HEK293 (cell line): ENCODE measurements around the gene NPDC1.
A peak's percentile ranks its signal among the peaks of the same experiment; 100 is the strongest.

Experiments
- CTCF ChIA-PET: fragments of 350-600 bp; formaldehyde crosslinking; extraction: SDS; loops from one replicate; lab custom pipeline; 2021; ENCODE audit warnings: antibody characterized with exemption; lab: Yijun Ruan, JAX
- POLR2A ChIA-PET: fragments of 300-600 bp; formaldehyde crosslinking; extraction: SDS; loops from one replicate; lab custom pipeline; 2020; ENCODE audit warnings: antibody characterized with exemption, inconsistent platforms; lab: Yijun Ruan, JAX
- H3K27ac ChIP-seq: fragments of 200-500 bp; sonication (Bioruptor generic); 2 replicates; pipeline ENCODE4 v1.5.1; 2014; ENCODE audit warnings: low read depth, low read length, control low read depth, inconsistent platforms; ENCODE audit errors: extremely low read depth
- H3K36me3 ChIP-seq, 2 experiments: fragments of 200-500 bp in 1 of 2; sonication (Bioruptor generic) in 1 of 2; 1 replicate in 1 of 2; 2 replicates in 1 of 2; pipeline ENCODE4 v1.5.1; 2014 to 2017; ENCODE audit warnings: inconsistent platforms in 2 of 2, low read length in 2 of 2; ENCODE audit not compliant: control insufficient read depth in 2 of 2, insufficient read depth in 1 of 2
- H3K4me1 ChIP-seq: fragments of 200-500 bp; sonication (Bioruptor generic); 2 replicates; pipeline ENCODE4 v1.5.1; 2014; ENCODE audit warnings: mild to moderate bottlenecking, low read length, inconsistent platforms; ENCODE audit not compliant: control insufficient read depth, insufficient read depth
- H3K4me3 ChIP-seq: 2 replicates; pipeline ENCODE4 v1.5.1; 2011; ENCODE audit warnings: low read depth, mild to moderate bottlenecking, control low read depth, low read length, moderate library complexity
- H3K9me3 ChIP-seq: fragments of 200-500 bp; sonication (Bioruptor generic); 2 replicates; pipeline ENCODE4 v1.5.1; 2014; ENCODE audit warnings: low read depth, low read length, inconsistent platforms; ENCODE audit not compliant: control insufficient read depth, insufficient read depth
- EGR2 ChIP-seq: fragments of 450-650 bp; formaldehyde crosslinking; IDR thresholded peaks from 2 replicates; pipeline ENCODE4 v1.5.1; 2016; ENCODE audit warnings: low read depth, missing biosample characterization, missing genetic modification characterization
- GLIS2 ChIP-seq: fragments of 450-650 bp; formaldehyde crosslinking; IDR thresholded peaks from 2 replicates; pipeline ENCODE4 v1.5.1; 2016; ENCODE audit warnings: missing biosample characterization, missing genetic modification characterization
- SCRT2 ChIP-seq: fragments of 450-650 bp; formaldehyde crosslinking; IDR thresholded peaks from 2 replicates; pipeline ENCODE4 v1.5.1; 2016; ENCODE audit warnings: missing biosample characterization, missing genetic modification characterization
- SP2 ChIP-seq: fragments of 450-650 bp; formaldehyde crosslinking; IDR thresholded peaks from 2 replicates; pipeline ENCODE4 v1.5.1; 2016; ENCODE audit warnings: missing biosample characterization, missing genetic modification characterization
- ZFHX2 ChIP-seq: fragments of 450-650 bp; formaldehyde crosslinking; conservative IDR thresholded peaks from 2 replicates; pipeline ENCODE4 v1.5.1; 2016; ENCODE audit warnings: missing biosample characterization, missing genetic modification characterization
- ZFP37 ChIP-seq: fragments of 450-650 bp; formaldehyde crosslinking; IDR thresholded peaks from 2 replicates; pipeline ENCODE4 v1.5.1; 2016; ENCODE audit warnings: missing biosample characterization, missing genetic modification characterization
- ZFP69B ChIP-seq: fragments of 450-650 bp; formaldehyde crosslinking; IDR thresholded peaks from 2 replicates; pipeline ENCODE4 v1.5.1; 2016; ENCODE audit warnings: missing biosample characterization, missing genetic modification characterization
- ZIC2 ChIP-seq: fragments of 450-650 bp; formaldehyde crosslinking; IDR thresholded peaks from 2 replicates; pipeline ENCODE4 v1.5.1; 2016; ENCODE audit warnings: missing biosample characterization, missing genetic modification characterization
- ZNF2 ChIP-seq: fragments of 450-650 bp; formaldehyde crosslinking; IDR thresholded peaks from 2 replicates; pipeline ENCODE4 v1.5.1; 2016; ENCODE audit warnings: missing biosample characterization, missing genetic modification characterization
- ZNF292 ChIP-seq: fragments of 450-650 bp; formaldehyde crosslinking; IDR thresholded peaks from 2 replicates; pipeline ENCODE4 v1.5.1; 2016; ENCODE audit warnings: low read depth, missing biosample characterization, missing genetic modification characterization, borderline replicate concordance
- ZNF521 ChIP-seq: fragments of 450-650 bp; formaldehyde crosslinking; IDR thresholded peaks from 2 replicates; pipeline ENCODE4 v1.5.1; 2017; ENCODE audit warnings: missing biosample characterization, mild to moderate bottlenecking, missing genetic modification characterization
- ZNF549 ChIP-seq: fragments of 450-650 bp; IDR thresholded peaks from 2 replicates; pipeline ENCODE4 v1.5.1; 2018; ENCODE audit warnings: missing biosample characterization, missing genetic modification characterization, mild to moderate bottlenecking, inconsistent platforms, moderate library complexity
- ZNF600 ChIP-seq: fragments of 450-650 bp; formaldehyde crosslinking; IDR thresholded peaks from 2 replicates; pipeline ENCODE4 v1.5.1; 2016; ENCODE audit warnings: missing biosample characterization, missing genetic modification characterization
- ZNF610 ChIP-seq: fragments of 450-650 bp; formaldehyde crosslinking; IDR thresholded peaks from 2 replicates; pipeline ENCODE4 v1.5.1; 2016; ENCODE audit warnings: missing biosample characterization, missing genetic modification characterization, borderline replicate concordance
- ZNF843 ChIP-seq: fragments of 450-650 bp; formaldehyde crosslinking; IDR thresholded peaks from 2 replicates; pipeline ENCODE4 v1.5.1; 2016; ENCODE audit warnings: missing biosample characterization, missing genetic modification characterization
- TF ChIP-seq, protein P1 (sequence below): fragments of 450-650 bp; formaldehyde crosslinking; IDR thresholded peaks from 2 replicates; pipeline ENCODE4 v1.5.1; 2017; ENCODE audit warnings: missing biosample characterization, missing genetic modification characterization
- TF ChIP-seq, protein P2 (sequence below): fragments of 450-650 bp; formaldehyde crosslinking; IDR thresholded peaks from 2 replicates; pipeline ENCODE4 v1.5.1; 2016; ENCODE audit warnings: missing biosample characterization, missing genetic modification characterization
- TF ChIP-seq, protein P3 (sequence below): fragments of 450-650 bp; formaldehyde crosslinking; optimal IDR thresholded peaks from 2 replicates; pipeline ENCODE3; 2016; ENCODE audit warnings: missing biosample characterization, mild to moderate bottlenecking, missing genetic modification characterization
- TF ChIP-seq, protein P4 (sequence below): fragments of 450-650 bp; formaldehyde crosslinking; IDR thresholded peaks from 2 replicates; pipeline ENCODE4 v1.5.1; 2017; ENCODE audit warnings: missing biosample characterization, missing genetic modification characterization

Gene NPDC1

DNA sequence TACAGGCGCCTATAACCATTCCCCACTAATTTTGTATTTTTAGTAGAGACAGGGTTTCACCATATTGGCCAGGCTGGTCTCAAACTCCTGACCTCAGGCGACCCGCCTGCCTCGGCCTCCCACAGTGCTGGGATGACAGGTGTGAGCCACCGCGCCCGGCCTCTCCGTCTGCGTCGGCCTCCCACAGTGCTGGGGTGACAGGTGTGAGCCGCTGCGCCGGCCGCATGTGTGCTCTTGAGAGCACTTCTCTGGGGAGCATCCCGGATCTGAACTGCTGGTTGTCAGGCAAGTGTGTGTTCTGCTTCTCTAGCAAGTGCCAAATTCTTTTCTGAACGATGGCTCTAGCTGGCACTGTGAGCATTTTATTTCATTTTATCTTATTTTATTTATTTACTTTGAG lies 11.6 kb upstream of the NPDC1 start (continued):
- peak; percentile 78 for TF ChIP-seq ZNF2 (tag by site-specific recombination)

DNA sequence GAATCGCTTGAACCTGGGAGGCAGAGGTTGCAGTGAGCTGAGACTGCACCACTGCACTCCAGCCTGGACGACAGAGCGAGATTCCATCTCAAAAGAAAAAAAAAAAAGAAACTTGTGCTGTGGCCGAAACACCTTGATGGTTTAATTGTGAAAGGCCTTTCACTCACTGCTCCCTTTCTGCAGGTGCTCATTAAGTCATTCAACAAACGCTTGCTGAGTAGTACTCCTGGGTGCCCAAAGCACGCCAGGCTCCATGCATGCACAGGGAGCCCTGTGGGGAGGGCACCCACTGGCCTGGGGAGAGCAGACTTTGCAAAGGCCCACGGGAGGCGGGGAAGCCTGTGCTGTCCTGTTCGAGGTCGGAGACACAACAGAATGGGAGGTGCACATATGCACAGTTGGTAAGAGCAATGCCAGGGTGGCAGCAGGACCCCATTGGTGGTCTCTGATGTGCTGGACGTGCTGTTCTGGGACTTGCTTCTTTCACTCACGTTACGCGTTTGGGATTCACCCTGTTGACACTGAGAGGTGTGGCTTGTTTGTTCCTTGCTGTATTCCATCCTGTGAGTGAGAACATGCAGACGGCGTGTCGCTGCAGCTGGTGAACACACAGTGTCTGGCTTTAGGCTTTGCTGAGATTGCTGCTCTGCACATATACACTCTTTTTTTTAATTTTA lies 10.9 kb upstream of the NPDC1 start:
- ChIA-PET POLR2A (interaction anchor here (0.9 to 1.8 kb wide), 3 partner anchors 10 to 144 kb away, joined by 3 to 6 read pairs (median 5); partner anchors contain the start of genes MAN1B1 and TPRN), CTCF (interaction anchor here (0.6 to 10.1 kb wide), 5 partner anchors 9 to 299 kb away, joined by 3 to 166 read pairs (median 12); partner anchors contain the start of genes NPDC1 and SAPCD2)
- no peak for TF ChIP-seq ZNF610
- TF ChIP-seq, protein P1, sequence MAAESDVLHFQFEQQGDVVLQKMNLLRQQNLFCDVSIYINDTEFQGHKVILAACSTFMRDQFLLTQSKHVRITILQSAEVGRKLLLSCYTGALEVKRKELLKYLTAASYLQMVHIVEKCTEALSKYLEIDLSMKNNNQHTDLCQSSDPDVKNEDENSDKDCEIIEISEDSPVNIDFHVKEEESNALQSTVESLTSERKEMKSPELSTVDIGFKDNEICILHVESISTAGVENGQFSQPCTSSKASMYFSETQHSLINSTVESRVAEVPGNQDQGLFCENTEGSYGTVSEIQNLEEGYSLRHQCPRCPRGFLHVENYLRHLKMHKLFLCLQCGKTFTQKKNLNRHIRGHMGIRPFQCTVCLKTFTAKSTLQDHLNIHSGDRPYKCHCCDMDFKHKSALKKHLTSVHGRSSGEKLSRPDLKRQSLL (tag by site-specific recombination) = no peak
- peak; percentile 79 for TF ChIP-seq ZNF600
- no peak for TF ChIP-seq ZNF521 (tag by site-specific recombination)
- TF ChIP-seq, protein P2, sequence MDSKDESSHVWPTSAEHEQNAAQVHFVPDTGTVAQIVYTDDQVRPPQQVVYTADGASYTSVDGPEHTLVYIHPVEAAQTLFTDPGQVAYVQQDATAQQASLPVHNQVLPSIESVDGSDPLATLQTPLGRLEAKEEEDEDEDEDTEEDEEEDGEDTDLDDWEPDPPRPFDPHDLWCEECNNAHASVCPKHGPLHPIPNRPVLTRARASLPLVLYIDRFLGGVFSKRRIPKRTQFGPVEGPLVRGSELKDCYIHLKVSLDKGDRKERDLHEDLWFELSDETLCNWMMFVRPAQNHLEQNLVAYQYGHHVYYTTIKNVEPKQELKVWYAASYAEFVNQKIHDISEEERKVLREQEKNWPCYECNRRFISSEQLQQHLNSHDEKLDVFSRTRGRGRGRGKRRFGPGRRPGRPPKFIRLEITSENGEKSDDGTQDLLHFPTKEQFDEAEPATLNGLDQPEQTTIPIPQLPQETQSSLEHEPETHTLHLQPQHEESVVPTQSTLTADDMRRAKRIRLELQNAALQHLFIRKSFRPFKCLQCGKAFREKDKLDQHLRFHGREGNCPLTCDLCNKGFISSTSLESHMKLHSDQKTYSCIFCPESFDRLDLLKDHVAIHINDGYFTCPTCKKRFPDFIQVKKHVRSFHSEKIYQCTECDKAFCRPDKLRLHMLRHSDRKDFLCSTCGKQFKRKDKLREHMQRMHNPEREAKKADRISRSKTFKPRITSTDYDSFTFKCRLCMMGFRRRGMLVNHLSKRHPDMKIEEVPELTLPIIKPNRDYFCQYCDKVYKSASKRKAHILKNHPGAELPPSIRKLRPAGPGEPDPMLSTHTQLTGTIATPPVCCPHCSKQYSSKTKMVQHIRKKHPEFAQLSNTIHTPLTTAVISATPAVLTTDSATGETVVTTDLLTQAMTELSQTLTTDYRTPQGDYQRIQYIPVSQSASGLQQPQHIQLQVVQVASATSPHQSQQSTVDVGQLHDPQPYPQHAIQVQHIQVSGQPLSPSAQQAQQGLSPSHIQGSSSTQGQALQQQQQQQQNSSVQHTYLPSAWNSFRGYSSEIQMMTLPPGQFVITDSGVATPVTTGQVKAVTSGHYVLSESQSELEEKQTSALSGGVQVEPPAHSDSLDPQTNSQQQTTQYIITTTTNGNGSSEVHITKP (tag by site-specific recombination) = 0 out of 2 replicates have a peak, but pooled peaks have one; percentile 1
- Histone ChIP-seq H3K36me3 (no peaks in the 10 kb centered on the region), H3K9me3 (no peaks in the 10 kb centered on the region), H3K4me1 (no peaks in the 10 kb centered on the region), H3K4me3 (no peak overlapping the region), H3K27ac (no peak overlapping the region)

DNA sequence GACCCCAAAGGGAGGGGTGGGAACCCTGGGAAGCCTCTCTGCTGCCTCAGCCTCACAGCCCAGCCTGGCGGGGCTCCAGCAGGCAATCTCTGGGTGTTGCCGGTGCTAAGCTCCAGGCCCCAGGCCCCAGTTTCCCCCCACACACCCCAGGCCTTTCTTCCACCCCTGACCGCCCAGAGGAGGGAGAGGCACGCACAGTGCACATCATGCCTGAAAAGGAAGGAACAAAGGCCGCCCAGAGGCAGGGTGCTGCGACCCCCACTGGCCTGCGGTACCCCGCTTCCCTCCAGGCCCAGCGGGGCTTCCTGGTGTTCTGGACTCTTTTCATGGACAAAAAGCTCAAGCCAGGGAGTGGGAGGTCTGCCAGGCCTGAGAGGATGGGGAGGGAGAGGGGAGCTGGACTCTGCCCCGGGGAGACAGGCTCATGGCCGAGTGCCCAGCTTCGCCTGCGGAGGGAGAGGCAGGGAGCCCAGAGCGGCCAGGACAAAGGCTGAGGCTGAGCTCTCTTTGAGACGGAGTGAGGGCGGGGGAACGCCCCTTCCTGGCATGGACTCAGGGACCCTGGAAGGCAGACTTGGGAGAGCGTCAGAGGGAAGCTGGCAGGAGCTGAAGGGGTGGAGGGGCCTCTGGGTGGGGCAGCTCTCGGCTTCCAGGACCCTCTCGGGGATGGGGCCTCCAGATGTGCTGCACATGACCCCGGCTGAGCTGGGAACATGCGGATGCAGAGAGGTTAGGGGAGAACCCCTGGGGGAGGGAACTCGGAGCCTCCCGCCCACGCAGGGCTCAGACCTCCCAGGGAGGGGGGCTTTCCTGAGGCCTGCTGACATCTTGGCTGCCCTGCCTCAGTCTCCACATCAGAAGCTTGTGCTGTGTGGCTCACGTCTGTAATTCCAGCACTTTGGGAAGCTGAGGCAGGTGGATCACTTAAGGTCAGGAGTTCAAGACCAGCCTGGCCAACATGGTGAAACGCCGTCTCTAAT lies 9.7 kb upstream of the NPDC1 start:
- POLR2A ChIA-PET = interaction anchor here (0.7 to 1.0 kb wide), 4 partner anchors 15 to 145 kb away, joined by 3 to 8 read pairs (median 4); partner anchors contain the start of genes MAN1B1, SAPCD2 and TPRN
- Histone ChIP-seq H3K27ac (no peak overlapping the region), H3K4me1 (no peaks in the 10 kb centered on the region), H3K9me3 (no peaks in the 10 kb centered on the region), H3K4me3 (no peak overlapping the region), H3K36me3 (no peaks in the 10 kb centered on the region)
- CTCF ChIA-PET = interaction anchor here (0.6 to 10.1 kb wide), 6 partner anchors 9 to 268 kb away, joined by 4 to 166 read pairs (median 6); partner anchors contain the start of genes NPDC1 and SAPCD2
- no peak for TF ChIP-seq ZNF843 (tag by site-specific recombination)
- peak; percentile 82 for TF ChIP-seq ZIC2 (tag by site-specific recombination)
- 0 out of 2 replicates have a peak, but pooled peaks have one; percentile 16 for TF ChIP-seq EGR2 (tag by site-specific recombination)
- TF ChIP-seq ZFP69B (tag by site-specific recombination) = no peak
- no peak for TF ChIP-seq ZNF292
- no peak for TF ChIP-seq ZFP37
- TF ChIP-seq SP2 (tag by site-specific recombination) = 0 out of 2 replicates have a peak, but pooled peaks have one; percentile 25
- TF ChIP-seq, protein P3, sequence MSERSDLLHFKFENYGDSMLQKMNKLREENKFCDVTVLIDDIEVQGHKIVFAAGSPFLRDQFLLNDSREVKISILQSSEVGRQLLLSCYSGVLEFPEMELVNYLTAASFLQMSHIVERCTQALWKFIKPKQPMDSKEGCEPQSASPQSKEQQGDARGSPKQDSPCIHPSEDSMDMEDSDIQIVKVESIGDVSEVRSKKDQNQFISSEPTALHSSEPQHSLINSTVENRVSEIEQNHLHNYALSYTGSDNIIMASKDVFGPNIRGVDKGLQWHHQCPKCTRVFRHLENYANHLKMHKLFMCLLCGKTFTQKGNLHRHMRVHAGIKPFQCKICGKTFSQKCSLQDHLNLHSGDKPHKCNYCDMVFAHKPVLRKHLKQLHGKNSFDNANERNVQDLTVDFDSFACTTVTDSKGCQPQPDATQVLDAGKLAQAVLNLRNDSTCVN (tag by site-specific recombination) = no peak
- TF ChIP-seq ZFHX2 (tag by site-specific recombination) = peak; percentile 57; the same call in 1 of the 2 replicates
- TF ChIP-seq ZNF600 = peak; percentile 17; the same call in 1 of the 2 replicates
- peak; percentile 56; the same call in 1 of the 2 replicates for TF ChIP-seq GLIS2 (tag by site-specific recombination)
- TF ChIP-seq ZNF549 = no peak
- no peak for TF ChIP-seq SCRT2 (tag by site-specific recombination)
- TF ChIP-seq, protein P4, sequence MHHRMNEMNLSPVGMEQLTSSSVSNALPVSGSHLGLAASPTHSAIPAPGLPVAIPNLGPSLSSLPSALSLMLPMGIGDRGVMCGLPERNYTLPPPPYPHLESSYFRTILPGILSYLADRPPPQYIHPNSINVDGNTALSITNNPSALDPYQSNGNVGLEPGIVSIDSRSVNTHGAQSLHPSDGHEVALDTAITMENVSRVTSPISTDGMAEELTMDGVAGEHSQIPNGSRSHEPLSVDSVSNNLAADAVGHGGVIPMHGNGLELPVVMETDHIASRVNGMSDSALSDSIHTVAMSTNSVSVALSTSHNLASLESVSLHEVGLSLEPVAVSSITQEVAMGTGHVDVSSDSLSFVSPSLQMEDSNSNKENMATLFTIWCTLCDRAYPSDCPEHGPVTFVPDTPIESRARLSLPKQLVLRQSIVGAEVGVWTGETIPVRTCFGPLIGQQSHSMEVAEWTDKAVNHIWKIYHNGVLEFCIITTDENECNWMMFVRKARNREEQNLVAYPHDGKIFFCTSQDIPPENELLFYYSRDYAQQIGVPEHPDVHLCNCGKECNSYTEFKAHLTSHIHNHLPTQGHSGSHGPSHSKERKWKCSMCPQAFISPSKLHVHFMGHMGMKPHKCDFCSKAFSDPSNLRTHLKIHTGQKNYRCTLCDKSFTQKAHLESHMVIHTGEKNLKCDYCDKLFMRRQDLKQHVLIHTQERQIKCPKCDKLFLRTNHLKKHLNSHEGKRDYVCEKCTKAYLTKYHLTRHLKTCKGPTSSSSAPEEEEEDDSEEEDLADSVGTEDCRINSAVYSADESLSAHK (tag by site-specific recombination) = no peak
